Medulla oblongata (tissue), 1 donor: ENCODE measurements around the gene IGSF9.

Experiments used
- DNase-seq: peaks from one replicate; pipeline ENCODE4 v3.0.0-alpha.2; 2015; ENCODE audit errors: extremely low spot score

IGSF9 gene

DNA sequence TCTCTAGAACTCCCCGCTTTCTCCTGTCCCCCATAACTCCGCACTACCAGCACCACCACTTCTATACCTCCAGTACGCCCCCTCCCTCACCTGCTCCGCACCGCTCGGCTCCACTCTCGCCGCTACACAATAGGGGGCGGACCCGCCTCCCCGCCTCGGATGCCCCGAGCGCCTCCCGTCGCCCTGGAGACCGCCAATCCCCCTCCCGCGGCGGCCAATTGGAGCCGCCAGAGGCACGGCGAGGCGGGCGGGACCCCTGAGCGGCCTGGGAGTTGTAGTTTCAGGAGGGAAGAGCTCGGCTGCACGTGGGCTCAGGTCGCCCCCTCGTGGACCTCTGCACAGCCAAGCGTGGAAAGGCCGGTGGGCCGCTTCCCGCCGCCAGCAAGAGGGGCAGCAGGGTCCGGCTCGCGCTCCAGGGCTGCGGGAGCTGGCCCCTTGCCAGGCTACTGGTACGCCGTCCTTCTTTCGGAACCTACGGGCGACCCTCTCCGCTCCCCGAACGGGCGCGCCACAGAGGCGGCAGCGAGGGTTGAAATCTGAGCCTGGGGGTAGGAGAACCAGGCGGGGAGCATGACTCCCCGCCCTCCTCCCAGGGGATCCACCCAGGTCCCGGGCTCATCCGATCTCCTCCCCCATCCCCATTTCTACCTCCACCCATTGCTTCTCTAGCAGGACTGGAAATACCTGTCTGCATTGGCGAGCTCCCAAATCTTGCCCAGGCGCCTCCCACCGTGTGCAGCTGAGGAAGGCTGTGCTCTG is at the start of gene IGSF9:
Gene IGSF9, minus strand, starts transcription at position 131 of the 759 bp plus-strand sequence. CDS start 2,159 bp downstream, outside the sequence.
- peak; percentile 69 for DNase-seq

DNA sequence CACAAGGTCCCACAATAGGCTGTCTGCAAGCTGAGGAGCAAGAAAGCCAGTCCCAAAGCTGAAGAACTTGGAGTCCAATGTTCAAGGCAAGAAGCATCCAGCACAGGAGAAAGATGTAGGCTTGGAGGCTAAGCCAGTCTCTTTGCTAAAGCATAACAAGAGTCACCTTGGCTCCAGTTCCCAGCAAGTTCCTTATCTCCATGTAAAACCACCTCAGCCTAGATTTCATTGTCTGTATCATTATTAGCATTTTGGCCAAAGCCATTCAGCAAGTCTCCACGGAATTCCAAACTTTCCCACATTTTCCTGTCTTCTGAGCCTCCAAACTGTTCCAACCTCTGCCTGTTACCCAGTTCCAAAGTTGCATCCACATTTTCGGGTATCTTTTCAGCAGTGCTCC is 49.5 kb upstream of the IGSF9 start:
- DNase-seq, result no peak

DNA sequence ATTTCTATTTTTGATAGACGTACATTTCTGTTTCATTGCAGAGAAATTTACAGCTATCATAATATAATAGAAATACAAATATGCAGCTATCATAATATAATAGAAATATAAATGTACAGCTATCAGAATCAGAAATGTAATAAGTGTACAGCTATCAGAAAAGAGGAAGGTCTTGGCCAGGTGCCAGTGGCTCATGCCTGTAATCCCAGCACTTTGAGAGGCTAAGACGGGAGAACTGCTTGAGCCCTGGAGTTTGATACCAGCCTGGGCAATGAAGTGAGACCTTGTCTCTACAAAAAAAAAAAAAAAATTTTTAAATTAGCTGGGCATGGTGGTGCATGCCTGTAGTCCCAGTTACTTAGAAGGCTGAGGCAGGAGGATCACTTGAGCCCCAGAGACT is 48.5 kb upstream of the IGSF9 start:
- DNase-seq, result no peak

DNA sequence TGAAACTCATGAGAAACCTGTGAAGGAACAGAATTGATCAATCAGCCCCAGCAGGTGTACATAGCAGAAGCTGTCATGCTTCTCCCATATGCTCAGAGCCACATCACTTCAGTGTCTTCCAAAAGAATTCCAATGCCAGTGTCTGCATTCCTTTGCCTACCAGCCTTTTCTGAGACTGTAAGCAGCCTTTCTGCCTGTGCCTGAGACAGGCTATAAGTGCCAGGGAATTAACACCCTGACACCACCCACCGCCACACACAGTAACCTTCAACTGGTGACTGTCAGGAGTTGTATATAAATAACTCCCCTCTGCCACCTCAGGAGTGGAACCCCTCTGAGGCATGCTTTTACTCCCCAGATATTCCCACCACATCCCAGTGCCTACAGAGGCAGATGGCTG is 46.7 kb upstream of the IGSF9 start:
- DNase-seq, result no peak

DNA sequence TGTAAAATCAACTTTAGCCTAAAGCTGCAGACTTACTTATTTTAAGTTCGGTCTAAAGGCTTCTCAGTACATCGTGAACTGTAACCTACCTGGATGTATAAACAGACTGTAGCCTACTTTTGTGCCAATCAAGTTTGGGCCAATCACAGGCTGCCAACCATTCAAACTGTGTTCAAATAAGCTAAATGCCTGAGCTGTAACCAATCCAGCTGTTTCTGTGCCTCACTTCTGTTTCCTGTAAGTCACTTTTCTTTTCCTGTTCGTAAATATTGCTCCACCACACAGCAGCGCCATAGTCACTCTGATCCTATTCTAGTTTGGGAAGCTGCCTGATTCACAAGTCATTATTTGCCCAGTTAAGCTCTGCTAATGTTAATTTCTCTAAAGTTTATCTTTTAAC is 46.1 kb upstream of the IGSF9 start:
- DNase-seq, result no peak

DNA sequence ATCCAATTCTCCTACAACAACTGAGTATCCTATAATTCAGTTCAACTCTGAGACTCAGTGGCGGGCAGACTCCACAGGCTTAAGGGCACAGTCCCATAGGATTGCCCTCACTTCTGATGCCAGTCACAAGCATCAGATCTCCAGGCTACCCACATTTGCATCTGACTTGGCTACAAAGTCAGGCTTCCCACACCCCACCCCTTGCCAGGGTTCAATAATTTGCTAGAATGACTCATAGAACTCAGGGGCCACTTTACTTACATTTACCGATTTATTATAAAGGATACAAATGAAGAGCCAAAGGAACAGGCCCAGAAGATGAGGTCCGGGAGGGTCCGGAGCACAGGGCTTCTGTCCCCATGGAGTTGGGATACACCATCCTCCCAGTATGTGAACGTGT is 44.6 kb upstream of the IGSF9 start:
- no peak for DNase-seq

GRCh38 chr1:159989581-159989980 is 44.2 kb upstream of the IGSF9 start:
- DNase-seq, result no peak

- DNase-seq, result no peak
Measured at GRCh38 chr1:159988006-159988405, 42.6 kb upstream of the IGSF9 start.

GRCh38 chr1:159987186-159987585 is 41.8 kb upstream of the IGSF9 start:
- DNase-seq, result no peak

GRCh38 chr1:159986531-159986930 is 41.1 kb upstream of the IGSF9 start:
- no peak for DNase-seq

DNA sequence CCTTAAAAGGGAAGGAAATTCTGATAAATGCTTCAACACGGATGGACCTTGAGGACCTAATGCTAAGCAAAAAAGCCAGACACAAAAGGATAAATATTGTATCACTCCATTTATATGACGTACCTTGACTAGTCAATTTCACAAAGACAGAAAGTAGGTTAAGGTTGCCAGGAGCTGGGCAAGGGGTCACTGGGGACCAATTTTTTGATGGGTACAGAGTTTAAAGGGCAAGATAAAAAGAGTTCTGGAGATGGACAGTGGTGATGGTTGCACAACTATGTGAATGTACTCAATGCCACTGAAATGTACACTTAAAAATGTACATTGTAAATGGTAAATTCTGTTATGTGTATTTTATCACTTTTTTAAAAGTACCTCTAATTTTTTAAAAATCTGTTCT is 40.7 kb upstream of the IGSF9 start:
- DNase-seq, result no peak

DNA sequence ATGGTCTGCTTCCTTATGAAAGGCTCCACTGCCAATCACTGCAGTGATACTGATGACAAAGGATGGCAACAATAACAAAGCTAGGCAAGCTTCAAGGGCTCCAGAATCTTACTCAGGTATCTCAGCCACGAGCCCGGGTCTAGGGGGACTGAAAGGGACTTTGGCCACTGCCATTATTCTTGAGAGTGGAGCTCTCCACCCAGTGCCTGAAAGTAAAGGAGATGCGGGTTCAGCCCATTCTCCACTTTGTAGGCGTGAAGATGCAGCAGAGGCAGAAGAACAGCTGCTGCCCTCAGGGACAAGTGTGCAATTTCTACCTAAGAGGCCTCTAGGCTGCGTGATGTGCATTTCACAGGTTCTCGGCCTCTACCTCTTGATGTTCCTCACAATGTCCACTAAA is 40.1 kb upstream of the IGSF9 start:
- no peak for DNase-seq

DNA sequence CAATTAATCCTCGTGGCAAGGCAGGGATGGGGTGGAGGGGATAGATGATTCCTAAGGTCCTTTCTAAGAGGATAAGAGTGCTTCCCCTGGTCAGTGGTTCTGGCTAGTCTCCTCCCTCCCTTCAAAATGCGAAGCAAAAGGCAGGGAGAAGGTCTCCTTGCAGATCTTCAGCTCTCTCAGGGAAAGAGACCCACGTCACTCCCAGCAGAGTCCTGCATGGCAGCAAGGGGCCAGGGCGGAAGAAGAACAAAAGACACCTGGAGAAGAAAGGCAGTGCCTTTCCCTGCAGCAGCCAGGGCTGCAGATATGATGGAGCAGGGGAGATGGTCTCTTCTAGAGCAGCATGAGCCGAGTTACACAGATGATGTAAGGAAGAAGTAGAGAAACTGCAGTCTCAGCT is 38.3 kb upstream of the IGSF9 start:
- no peak for DNase-seq

DNA sequence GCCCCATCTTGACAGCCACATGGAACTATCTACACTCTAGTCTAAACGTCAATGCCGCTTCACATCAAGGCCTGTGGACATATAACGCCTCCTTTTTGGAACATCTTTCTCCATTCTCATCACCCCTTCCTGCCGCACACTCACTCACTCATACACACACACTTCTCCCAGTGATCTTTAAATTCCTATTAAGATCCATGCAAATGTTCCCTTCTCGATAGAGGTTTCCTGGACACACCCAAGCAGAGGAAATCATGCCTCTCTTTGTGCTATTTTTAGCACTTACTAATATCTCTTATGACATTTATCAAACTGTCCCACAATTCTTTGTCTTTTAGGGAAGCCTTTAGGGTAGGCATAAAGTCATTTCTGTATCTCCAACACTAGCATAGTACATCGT is 36.9 kb upstream of the IGSF9 start:
- no peak for DNase-seq

DNA sequence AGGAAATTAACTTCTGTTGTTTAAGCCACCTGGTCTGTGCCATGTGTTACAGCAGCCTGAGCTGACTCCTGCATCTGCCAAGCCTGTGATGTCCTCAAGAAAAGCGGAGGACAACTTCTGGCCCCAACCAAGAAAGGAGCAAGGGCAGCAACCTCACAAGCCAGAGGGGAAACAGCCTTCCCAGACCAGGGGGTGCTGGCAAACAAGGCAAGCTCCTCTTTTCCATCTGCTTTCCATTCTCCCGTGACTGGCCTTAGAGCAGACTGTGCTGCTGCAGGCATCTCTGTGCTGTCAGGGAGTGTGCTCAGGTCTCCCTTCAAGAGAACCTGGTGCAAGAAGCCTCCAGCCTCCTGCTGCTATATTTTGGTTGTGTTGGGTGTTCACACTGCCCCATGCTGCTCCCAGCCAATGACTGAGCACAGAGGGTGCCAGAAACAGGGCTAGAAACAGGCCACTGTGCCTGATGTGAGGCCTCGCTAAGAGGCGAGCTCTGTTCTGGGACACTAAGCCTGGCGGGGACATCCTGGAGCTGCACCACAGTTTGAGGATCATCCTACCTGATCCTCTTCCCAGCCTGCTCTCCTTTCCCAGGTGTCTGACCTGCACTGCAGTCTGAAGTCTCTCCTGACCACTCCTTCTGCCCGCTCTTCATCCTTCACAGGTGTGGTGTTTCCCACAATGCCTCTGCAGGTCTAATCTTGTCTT is 36.1 kb upstream of the IGSF9 start:
- DNase-seq, result no peak

- DNase-seq, result no peak
Measured at GRCh38 chr1:159980786-159981185, 35.4 kb upstream of the IGSF9 start.

DNA sequence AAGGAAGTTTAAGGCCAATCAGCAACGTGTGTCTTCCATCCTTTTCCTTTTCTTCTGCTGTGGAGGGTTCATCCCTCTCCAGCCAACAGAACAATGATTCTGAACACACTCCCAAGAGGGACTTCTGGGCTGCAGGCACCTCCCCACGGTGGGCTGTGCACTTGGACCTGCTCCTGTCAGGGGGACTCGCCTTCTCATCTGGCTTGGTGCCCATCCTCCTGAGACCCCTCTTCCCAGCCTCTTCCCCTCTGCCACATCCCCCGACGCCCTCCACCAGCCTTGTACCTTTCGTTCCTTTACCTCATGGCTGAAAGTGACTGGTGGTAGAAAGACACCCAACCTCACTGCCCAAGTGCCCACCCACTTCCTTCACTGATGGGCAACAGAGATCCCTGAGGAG is 34.7 kb upstream of the IGSF9 start:
- DNase-seq, result no peak

DNA sequence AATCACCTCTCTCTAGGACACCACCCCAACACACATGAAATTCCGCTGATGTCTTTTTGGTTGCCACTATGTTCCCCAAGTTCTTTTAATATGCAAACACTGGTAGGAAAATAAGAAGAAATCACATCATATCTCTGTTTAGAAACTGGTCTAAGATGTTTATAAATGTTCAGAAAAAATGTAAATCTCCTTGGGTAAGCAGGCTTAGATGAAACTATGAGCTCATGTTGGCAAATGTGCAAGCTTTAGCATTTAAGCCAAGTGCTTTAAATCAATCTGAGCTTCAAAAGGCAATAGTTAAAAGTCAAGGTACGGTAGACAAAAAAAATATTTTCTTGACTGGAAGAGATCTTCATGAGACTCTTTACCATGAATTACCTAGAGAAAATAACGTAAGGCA is 33.8 kb upstream of the IGSF9 start:
- DNase-seq, result no peak

GRCh38 chr1:159978107-159978398 is 32.6 kb upstream of the IGSF9 start:
- DNase-seq, result no peak

GRCh38 chr1:159977364-159978106 is 32.1 kb upstream of the IGSF9 start:
- no peak for DNase-seq

DNA sequence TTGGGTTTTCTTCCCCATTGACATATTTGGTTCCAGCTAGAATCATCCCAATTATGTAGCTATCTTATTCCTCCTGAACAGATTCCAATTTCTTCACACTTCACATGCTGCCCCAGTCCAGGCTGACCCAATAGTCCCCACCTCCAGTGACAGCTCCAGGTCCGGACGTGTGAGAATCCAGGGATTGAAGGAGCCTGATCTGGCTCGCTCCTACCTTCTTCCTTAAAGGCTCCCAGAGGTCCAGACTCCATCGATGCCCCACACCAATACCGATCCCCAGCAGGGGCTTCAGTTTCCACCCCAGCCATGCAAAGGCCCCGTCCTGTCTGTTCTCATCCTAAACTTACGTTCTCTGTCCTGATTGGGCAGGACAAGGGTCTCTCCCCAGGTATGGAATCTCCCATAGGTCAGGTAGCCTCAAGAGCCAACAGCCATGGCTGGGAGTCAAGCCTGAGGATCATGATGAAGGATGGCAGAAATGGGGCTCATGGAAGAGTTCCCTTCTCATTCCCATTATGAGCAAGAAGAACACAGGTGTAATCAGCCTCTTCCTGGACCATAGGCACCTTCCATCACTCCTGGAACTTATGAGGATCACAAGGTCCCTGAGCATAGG is 29.0 kb upstream of the IGSF9 start:
- no peak for DNase-seq

DNA sequence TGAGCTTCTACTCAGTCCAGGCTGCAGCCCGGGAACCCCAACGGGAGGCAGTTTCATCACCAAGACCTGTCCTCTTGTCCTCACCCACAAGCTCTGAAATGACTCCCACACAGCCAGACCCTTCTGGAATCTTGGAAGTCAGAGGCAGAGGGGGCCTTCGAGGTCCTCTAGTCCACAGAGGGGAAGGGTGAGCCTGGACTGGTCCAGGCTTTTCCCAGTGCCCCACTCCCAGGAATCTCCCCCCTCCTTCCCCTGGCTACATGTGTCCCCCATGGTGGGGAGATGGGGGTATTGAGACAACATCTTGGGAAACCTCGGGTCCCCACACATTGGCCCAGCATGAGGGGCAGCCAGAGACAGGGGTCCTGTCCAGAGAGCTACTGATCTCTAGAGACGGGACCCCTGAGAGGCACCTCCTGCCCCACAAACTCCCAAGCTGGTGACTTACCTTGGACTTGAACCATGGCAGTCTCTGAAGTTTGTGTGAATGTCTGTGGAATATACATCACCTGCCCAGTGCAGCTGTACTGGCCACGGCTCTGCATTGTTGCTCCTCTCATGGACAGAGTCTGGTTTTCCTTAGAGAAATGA is 28.0 kb upstream of the IGSF9 start:
- DNase-seq, result no peak
